K562 (cell line): Measurements from ENCODE around the gene ABCA3. TPM values are rescaled to one million over a fixed set of nuclear protein-coding genes. Genes with fewer than 3 reads are reported as not detected.
A peak's percentile ranks its signal among the peaks of the same experiment; 100 is the strongest.

Experiments used
- ATAC-seq: fragments of 200-7000 bp; cut with Tn5 transposase; 3 replicates; pipeline ENCODE4 v1.9.1; 2020; ENCODE audit warnings: moderate library complexity
- BruUV-seq: library from RNA; stranded (reverse); fragments of 400-500 nt; replicated peaks from 2 replicates; lab custom pipeline; 2021; lab: Mats Ljungman, UMichigan
- CTCF ChIA-PET: fragments of 300-600 bp; formaldehyde crosslinking; extraction: SDS; loops from one replicate; lab custom pipeline; 2021; ENCODE audit warnings: low intra/inter-chr PET ratio; lab: Yijun Ruan, JAX
- POLR2A ChIA-PET: fragments of 300-600, 350-650 bp; sonication (Branson Sonifier 250); formaldehyde crosslinking; extraction: SDS; loops from one replicate; lab custom pipeline; 2021; ENCODE audit warnings: antibody characterized with exemption, inconsistent platforms; lab: Yijun Ruan, JAX
- DNase-seq, 4 experiments: peaks; one replicate each; pipeline versions ENCODE4 v3.0.0 to v3.0.0-alpha.2; 2011 to 2018; ENCODE audit warnings: low spot score in 3 of 4, mixed read lengths in 3 of 4; ENCODE audit errors: extremely low read depth in 1 of 4
- FAIRE-seq: peaks from 2 replicates; lab custom pipeline; 2011; peaks lifted over from hg19 to GRCh38; lab: Jason Lieb, UNC
- H2AFZ ChIP-seq: 2 replicates; pipeline ENCODE4 v1.6.0; 2011; ENCODE audit warnings: low read depth, low read length, control low read depth, inconsistent platforms
- H3K27ac ChIP-seq: fragments of 200-600 bp; 3 replicates; pipeline ENCODE4 v1.8.0; 2011; ENCODE audit warnings: low read depth, mild to moderate bottlenecking, control low read depth, inconsistent platforms, low read length, moderate library complexity, mixed read lengths; ENCODE audit errors: extremely low read depth
- H3K27me3 ChIP-seq, 2 experiments: fragments of 300-600 bp in 1 of 2; 2 replicates in 1 of 2; 3 replicates in 1 of 2; pipeline versions ENCODE4 v1.6.0 to v1.8.0; 2011; ENCODE audit warnings: inconsistent platforms in 2 of 2, low read length in 2 of 2, mild to moderate bottlenecking in 1 of 2, mixed read lengths in 1 of 2, moderate library complexity in 1 of 2; ENCODE audit not compliant: control insufficient read depth in 2 of 2, insufficient read depth in 2 of 2
- H3K36me3 ChIP-seq: fragments of 300-600 bp; 3 replicates; pipeline ENCODE4 v1.8.0; 2011; ENCODE audit warnings: mild to moderate bottlenecking, low read length, inconsistent platforms; ENCODE audit not compliant: control insufficient read depth, insufficient read depth
- H3K4me1 ChIP-seq, 2 experiments: fragments of 200-600 bp in 1 of 2; replicated peaks in 1 of 2; 2 replicates in 1 of 2; 3 replicates in 1 of 2; pipeline versions ENCODE4 v1.5.1 to v1.8.0; 2011; ENCODE audit warnings: inconsistent platforms in 2 of 2, low read length in 2 of 2, mild to moderate bottlenecking in 1 of 2, mixed read lengths in 1 of 2, moderate library complexity in 1 of 2; ENCODE audit not compliant: control insufficient read depth in 2 of 2, insufficient read depth in 2 of 2
- H3K4me2 ChIP-seq: 2 replicates; pipeline ENCODE4 v1.6.1; 2011; ENCODE audit warnings: low read length, control low read depth, inconsistent platforms, mixed read lengths; ENCODE audit not compliant: insufficient read depth
- H3K4me3 ChIP-seq: fragments of 200-600 bp; sonication (generic), shearing (Covaris generic); 2 replicates; pipeline ENCODE4 v1.5.1; 2016; ENCODE audit warnings: control low read depth, inconsistent platforms
- H3K79me2 ChIP-seq: fragments of 200-600 bp; 3 replicates; pipeline ENCODE4 v1.8.0; 2011; ENCODE audit warnings: low read length, inconsistent platforms; ENCODE audit not compliant: control insufficient read depth, insufficient read depth
- H3K9ac ChIP-seq, 2 experiments: 2 replicates each; pipeline versions ENCODE4 v1.6.0 to v1.6.1; 2011; ENCODE audit warnings: low read depth in 2 of 2, low read length in 2 of 2, control low read depth in 1 of 2, inconsistent platforms in 1 of 2, mild to moderate bottlenecking in 1 of 2, mixed read lengths in 1 of 2; ENCODE audit not compliant: insufficient read depth in 1 of 2
- H3K9me1 ChIP-seq: one replicate; pipeline ENCODE4 v1.6.0; 2011; ENCODE audit warnings: inconsistent platforms, mild to moderate bottlenecking, low read length, moderate library complexity; ENCODE audit not compliant: control insufficient read depth, insufficient read depth
- H3K9me3 ChIP-seq: replicated peaks from 2 replicates; pipeline ENCODE4 v1.5.1; 2011; ENCODE audit warnings: low read depth, low read length, inconsistent platforms; ENCODE audit not compliant: control insufficient read depth, insufficient read depth
- H4K20me1 ChIP-seq: replicated peaks from 2 replicates; pipeline ENCODE4 v1.6.1; 2011; ENCODE audit warnings: low read length, inconsistent platforms, mixed read lengths; ENCODE audit not compliant: control insufficient read depth, insufficient read depth
- DACH1 ChIP-seq: fragments of 450-650 bp; IDR thresholded peaks from 2 replicates; pipeline ENCODE4 v1.6.1; 2018; ENCODE audit not compliant: partially characterized antibody
- KHSRP ChIP-seq: fragments of 450-650 bp; IDR thresholded peaks from 2 replicates; pipeline ENCODE4 v1.6.1; 2017
- POLR2G ChIP-seq: fragments of 200-400 bp; formaldehyde crosslinking; IDR thresholded peaks from 2 replicates; pipeline ENCODE4 v1.6.1; 2017; ENCODE audit warnings: low read depth, mild to moderate bottlenecking, antibody characterized with exemption, low read length, moderate library complexity
- PURB ChIP-seq: sonication (generic); formaldehyde crosslinking; IDR thresholded peaks from 2 replicates; pipeline ENCODE4 v1.9.0; 2021; ENCODE audit warnings: low read depth, mild to moderate bottlenecking, missing genetic modification reagents
- TGIF2 ChIP-seq: sonication (generic); formaldehyde crosslinking; IDR thresholded peaks from 2 replicates; pipeline ENCODE4 v1.8.1; 2022; ENCODE audit warnings: mild to moderate bottlenecking, missing genetic modification reagents, moderate library complexity
- WGBS: fragments of 100-300 bp; shearing (Covaris generic); methylation state at CpG from one replicate; pipeline ENCODE4 v1.1.6; 2016; ENCODE audit warnings: low coverage, mixed read lengths; ENCODE audit not compliant: insufficient coverage; ENCODE audit errors: missing lambda C conversion rate; 5-methylcytosine and 5-hydroxymethylcytosine counted together
- in situ Hi-C: fragments of 300-500 bp; cut with MboI; formaldehyde crosslinking; loops from 4 replicates; pipeline ENCODE4 v1.15.0; 2018; ENCODE audit warnings: inconsistent platforms, mixed read lengths
- intact Hi-C: fragments of 100-400 bp; cut with micrococcal nuclease; formaldehyde crosslinking; loops from 2 replicates; pipeline ENCODE4 v1.14.2; 2022
- polyA plus RNA-seq, 8 experiments: library from polyadenylated mRNA; depleted of rRNA in 4 of 8; stranded (reverse) in 5 of 8; unstranded in 3 of 8; fragments of >200 nt; fragmentation: Nextera tagmentation in 2 of 8; fragmentation: Illumina TruSeq in 1 of 8; extraction: Ambion mirVana in 2 of 8; extraction: Trizol in 1 of 8; gene quantifications; 2 replicates each; pipeline versions ENCODE4 v1.2.1 to v1.2.3, GENCODE V29; 2011 to 2014; ENCODE audit warnings: inconsistent platforms in 1 of 8, missing spikeins in 1 of 8
- total RNA-seq, 7 experiments: library from RNA; depleted of rRNA in 6 of 7; stranded (reverse); fragments of >200 nt in 6 of 7; fragmentation: Illumina TruSeq in 2 of 7; extraction: Trizol in 2 of 7; gene quantifications; 2 replicates each; pipeline versions ENCODE4 v1.2.1 to v1.2.3, GENCODE V29; 2011 to 2021; ENCODE audit warnings: low replicate concordance in 1 of 7

The ABCA3 gene
- total and polyA plus RNA-seq, 9 of the 15 experiments (the other 6 are each of a cell fraction or from before 2014, with no cell fraction given), result 0.66 to 23.7 (median 6.9) TPM

DNA sequence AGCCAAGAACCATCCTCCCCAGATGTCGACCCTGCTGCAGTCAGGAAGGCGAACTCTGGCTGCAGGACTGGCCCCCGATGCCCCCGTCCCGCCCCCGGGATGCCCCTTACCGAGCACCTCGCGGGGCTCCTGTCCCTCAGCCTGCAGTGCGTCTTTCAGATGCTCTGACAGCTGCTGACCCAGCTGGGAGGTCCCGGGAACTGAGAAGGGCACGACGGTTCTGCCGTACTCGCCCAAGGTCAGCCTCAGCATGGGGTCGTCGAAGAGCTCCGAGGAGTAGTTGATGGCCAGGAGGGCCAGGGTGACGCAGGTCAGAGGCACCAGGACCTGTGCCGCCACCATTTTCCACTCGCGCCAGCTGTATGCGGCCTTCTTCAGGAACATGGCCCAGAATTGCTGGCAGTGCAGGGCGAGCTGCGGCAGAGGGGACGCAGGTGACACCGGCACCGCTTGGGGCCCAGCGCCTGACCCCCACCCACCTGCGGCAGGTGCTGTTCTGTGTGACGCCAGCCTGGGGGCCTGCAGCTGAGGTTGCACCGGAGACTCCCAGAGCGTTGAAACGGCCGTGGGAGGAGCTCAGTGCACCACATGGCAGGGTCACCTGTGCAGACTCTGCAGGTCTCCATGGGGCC, 52.5 kb downstream of the ABCA3 start:
- peaks cover 0 to 8% of the 10 kb centered on the region in 2 experiments; a peak in 1 of 5 replicates for H3K4me1 ChIP-seq
- no peak overlapping the region for H3K4me3 ChIP-seq
- DNase-seq, result no peak
- no peaks in the 10 kb centered on the region for H3K27me3 ChIP-seq
- ChIA-PET CTCF (no interaction called here), POLR2A (interaction anchor here (0.6 to 1.2 kb wide), 7 partner anchors 10 to 109 kb away, joined by 3 to 4 read pairs (median 3); no protein-coding TSS in a partner anchor)
- no peak overlapping the region for H3K4me2 ChIP-seq
- intact Hi-C loops, result no loop called here
- no peaks in the 10 kb centered on the region for H3K79me2 ChIP-seq
- peaks cover 57% of the 10 kb centered on the region; the same call in 2 of the 3 replicates for H3K36me3 ChIP-seq
- BruUV-seq, result no TSS peak
- no peaks in the 10 kb centered on the region for H3K9me3 ChIP-seq
- H2AFZ ChIP-seq, result no peak overlapping the region
- FAIRE-seq, result no peak
- H4K20me1 ChIP-seq, result no peaks in the 10 kb centered on the region
- H3K27ac ChIP-seq, result no peak overlapping the region
- 87% methylated on average over 25 of the region's 35 CpGs for WGBS
- ATAC-seq, result no peak
- no peaks in the 10 kb centered on the region for H3K9me1 ChIP-seq
- TF ChIP-seq POLR2G, result peak; percentile 38; the same call in 1 of the 2 replicates
- no peak for TF ChIP-seq PURB (CRISPR knock-in tag)
- no peak for TF ChIP-seq TGIF2
- no peak for TF ChIP-seq DACH1
- in situ Hi-C loops, result no loop called here
- H3K9ac ChIP-seq, result no peak overlapping the region

DNA sequence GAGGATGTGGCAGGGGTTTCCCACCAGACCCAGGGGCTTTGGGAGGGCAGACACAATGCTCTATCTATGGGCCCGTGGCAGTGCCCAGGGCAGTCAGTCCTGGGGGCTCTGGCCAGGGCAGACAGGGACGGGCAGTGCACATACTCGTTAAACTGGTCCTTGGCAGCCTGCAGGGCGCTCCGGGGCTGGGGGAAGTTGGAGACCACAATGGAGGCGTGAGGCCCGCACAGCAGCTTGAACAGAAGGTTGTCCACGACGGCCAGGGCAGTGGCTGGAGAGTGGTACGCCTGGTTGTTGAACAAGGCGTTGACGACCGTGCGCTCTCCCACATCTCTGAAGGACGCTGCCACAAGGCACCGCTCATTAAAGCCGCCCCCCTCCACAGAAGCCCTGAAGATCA, 54.0 kb downstream of the ABCA3 start:
- H3K27ac ChIP-seq, result no peak overlapping the region
- ChIA-PET POLR2A (no interaction called here), CTCF (no interaction called here)
- FAIRE-seq, result no peak
- H3K4me3 ChIP-seq, result no peak overlapping the region
- no peaks in the 10 kb centered on the region for H3K9me3 ChIP-seq
- intact Hi-C loops, result no loop called here
- ATAC-seq, result no peak
- H3K4me2 ChIP-seq, result no peak overlapping the region
- TF ChIP-seq POLR2G (peak; percentile 32; the same call in 1 of the 2 replicates), KHSRP (no peak)
- no peaks in the 10 kb centered on the region for H3K9me1 ChIP-seq
- peaks cover 0 to 8% of the 10 kb centered on the region in 2 experiments; a peak in 1 of 5 replicates for H3K4me1 ChIP-seq
- no peak for DNase-seq
- H4K20me1 ChIP-seq, result no peaks in the 10 kb centered on the region
- WGBS, result 77% methylated on average over 13 of the region's 17 CpGs
- H3K79me2 ChIP-seq, result no peaks in the 10 kb centered on the region
- H3K9ac ChIP-seq, result peak overlapping the region in 1 of 2 experiments; percentile 45; a peak in 2 of 4 replicates
- no peaks in the 10 kb centered on the region for H3K27me3 ChIP-seq
- in situ Hi-C loops, result no loop called here
- H3K36me3 ChIP-seq, result peaks cover 54% of the 10 kb centered on the region; the same call in 2 of the 3 replicates
- H2AFZ ChIP-seq, result no peak overlapping the region
- no TSS peak for BruUV-seq
